ENCODE results near the gene ZC3H7A. TPM values are rescaled to one million over a fixed set of nuclear protein-coding genes. Genes with fewer than 3 reads are reported as not detected.
A peak's percentile ranks its signal among the peaks of the same experiment; 100 is the strongest.

ZC3H7A gene
- total and polyA plus RNA-seq, 2 of the 13 experiments (the other 11 are each of a cell fraction or from before 2014, with no cell fraction given) = 29.2 to 36.8 TPM

- Histone ChIP-seq H3K4me2 (ENCODE audit: low read depth, low read length) (no peak overlapping the region), H3K27me3 (ENCODE audit: control insufficient read depth in 1 of 2, insufficient read depth in 2 of 2, low read length in 2 of 2) (no peaks in the 10 kb centered on the region), H3K4me3 (replicated peaks in 1 of 3; ENCODE audit: insufficient read depth in 1 of 3, low read depth in 2 of 3, low read length in 3 of 3) (no peak overlapping the region), H3K36me3 (replicated peaks in 1 of 2; ENCODE audit: control insufficient read depth in 1 of 2, insufficient read depth in 2 of 2, low read length in 2 of 2) (peaks cover 22 to 76% of the 10 kb centered on the region in 2 experiments), H3K27ac (ENCODE audit: extremely low read length, insufficient read depth, low read length) (peak overlapping the region; percentile 28), H4K20me1 (ENCODE audit: insufficient read depth, low read length) (peaks cover 25% of the 10 kb centered on the region; the same call in 1 of the 2 replicates), H3K4me1 (ENCODE audit: insufficient read depth, low read length) (peaks cover 52% of the 10 kb centered on the region), H3K9ac (ENCODE audit: insufficient read depth, low read depth, low read length) (no peak overlapping the region), H3K79me2 (ENCODE audit: insufficient read depth, low read length) (peaks cover 7% of the 10 kb centered on the region), H3K9me3 (ENCODE audit: low read length) (no peaks in the 10 kb centered on the region), H2AFZ (ENCODE audit: low read length) (no peak overlapping the region)
- ATAC-seq = no peak
- intact Hi-C loops (cut with micrococcal nuclease; ENCODE audit: unreplicated experiment) = no loop called here
- TSS peak; percentile 23 for BruUV-seq (replicated peaks)
- ChIA-PET CTCF (ENCODE audit: low intra/inter-chr PET ratio, low total read pairs) (no interaction called here), POLR2A (interaction anchor here (0.5 to 2.2 kb wide), 3 partner anchors 24 to 78 kb away, joined by 3 to 9 read pairs (median 5); partner anchors contain the start of genes TXNDC11 and ZC3H7A)
- FAIRE-seq = no peak
- in situ Hi-C loops (cut with HindIII; ENCODE audit: extremely low pct_ligation_motif_present, low pct_unique_long_range_greater_than_20kb) = loop anchor here (10.0 kb wide), 1 partner anchor 324 kb away; no protein-coding TSS in a partner anchor
- TF ChIP-seq ZSCAN29 (CRISPR knock-in tag; conservative IDR thresholded peaks at IDR 0.05) = no peak
- no peak for TF ChIP-seq NR3C1 (CRISPR knock-in tag; IDR thresholded peaks at IDR 0.05)
- TF ChIP-seq, protein P1, sequence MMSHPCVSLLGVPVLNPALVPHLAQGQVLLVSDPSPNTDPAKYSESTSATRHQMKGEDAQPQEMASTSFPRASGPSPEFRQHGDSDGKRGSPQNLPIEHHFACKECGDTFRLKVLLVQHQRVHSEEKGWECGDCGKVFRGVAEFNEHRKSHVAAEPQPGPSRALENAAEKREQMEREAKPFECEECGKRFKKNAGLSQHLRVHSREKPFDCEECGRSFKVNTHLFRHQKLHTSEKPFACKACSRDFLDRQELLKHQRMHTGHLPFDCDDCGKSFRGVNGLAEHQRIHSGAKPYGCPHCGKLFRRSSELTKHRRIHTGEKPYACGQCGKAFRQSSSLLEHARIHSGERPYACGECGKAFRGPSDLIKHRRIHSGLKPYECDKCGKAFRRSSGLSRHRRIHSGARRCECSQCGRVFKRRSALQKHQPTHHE (CRISPR knock-in tag; IDR thresholded peaks at IDR 0.05; ENCODE audit: borderline replicate concordance) = no peak
- 0 out of 2 replicates have a peak, but pooled peaks have one; percentile 16 for TF ChIP-seq NCOR1 (IDR thresholded peaks at IDR 0.05; ENCODE audit: borderline replicate concordance, low read length)
- TF ChIP-seq, protein P2, sequence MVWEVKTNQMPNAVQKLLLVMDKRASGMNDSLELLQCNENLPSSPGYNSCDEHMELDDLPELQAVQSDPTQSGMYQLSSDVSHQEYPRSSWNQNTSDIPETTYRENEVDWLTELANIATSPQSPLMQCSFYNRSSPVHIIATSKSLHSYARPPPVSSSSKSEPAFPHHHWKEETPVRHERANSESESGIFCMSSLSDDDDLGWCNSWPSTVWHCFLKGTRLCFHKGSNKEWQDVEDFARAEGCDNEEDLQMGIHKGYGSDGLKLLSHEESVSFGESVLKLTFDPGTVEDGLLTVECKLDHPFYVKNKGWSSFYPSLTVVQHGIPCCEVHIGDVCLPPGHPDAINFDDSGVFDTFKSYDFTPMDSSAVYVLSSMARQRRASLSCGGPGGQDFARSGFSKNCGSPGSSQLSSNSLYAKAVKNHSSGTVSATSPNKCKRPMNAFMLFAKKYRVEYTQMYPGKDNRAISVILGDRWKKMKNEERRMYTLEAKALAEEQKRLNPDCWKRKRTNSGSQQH (CRISPR knock-in tag; IDR thresholded peaks at IDR 0.05; ENCODE audit: low read depth) = no peak
- no peak for TF ChIP-seq ZNF367 (CRISPR knock-in tag; IDR thresholded peaks at IDR 0.05; ENCODE audit: borderline replicate concordance)
- peak; percentile 50; the same call in 1 of the 2 replicates for TF ChIP-seq NFE2L2 (IDR thresholded peaks at IDR 0.05; ENCODE audit: low read length)
- TF ChIP-seq, protein P3, sequence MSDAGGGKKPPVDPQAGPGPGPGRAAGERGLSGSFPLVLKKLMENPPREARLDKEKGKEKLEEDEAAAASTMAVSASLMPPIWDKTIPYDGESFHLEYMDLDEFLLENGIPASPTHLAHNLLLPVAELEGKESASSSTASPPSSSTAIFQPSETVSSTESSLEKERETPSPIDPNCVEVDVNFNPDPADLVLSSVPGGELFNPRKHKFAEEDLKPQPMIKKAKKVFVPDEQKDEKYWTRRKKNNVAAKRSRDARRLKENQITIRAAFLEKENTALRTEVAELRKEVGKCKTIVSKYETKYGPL (CRISPR knock-in tag; IDR thresholded peaks at IDR 0.05) = no peak
- no peak for TF ChIP-seq MAFG (CRISPR knock-in tag; IDR thresholded peaks at IDR 0.05)
- TF ChIP-seq ZNF292 (CRISPR knock-in tag; IDR thresholded peaks at IDR 0.05; ENCODE audit: borderline replicate concordance, low read depth) = no peak
- no peak for TF ChIP-seq ZNF484 (CRISPR knock-in tag; IDR thresholded peaks at IDR 0.05; ENCODE audit: borderline replicate concordance, low read depth)
- peak; percentile 33; the same call in 1 of the 2 replicates for TF ChIP-seq POLR2AphosphoS2 (IDR thresholded peaks at IDR 0.05; ENCODE audit: low read depth, low read length)
- TF ChIP-seq ERF (CRISPR knock-in tag; IDR thresholded peaks at IDR 0.05) = no peak
- peak in 1 of 2 experiments; percentile 16; a peak in 1 of 4 replicates for TF ChIP-seq EP300 (IDR thresholded peaks at IDR 0.05; ENCODE audit: low read depth in 2 of 2, low read length in 2 of 2)
- TF ChIP-seq EP300 (CRISPR knock-in tag; IDR thresholded peaks at IDR 0.05; ENCODE audit: borderline replicate concordance) = no peak
- no peak for TF ChIP-seq TFDP1 (CRISPR knock-in tag; IDR thresholded peaks at IDR 0.05; ENCODE audit: borderline replicate concordance)
- no peak for TF ChIP-seq ZNF33A (CRISPR knock-in tag; IDR thresholded peaks at IDR 0.05; ENCODE audit: borderline replicate concordance)
- DNase-seq (ENCODE audit: low spot score) = peak; percentile 60
These were observed 77.9 kb downstream of the ZC3H7A start for GRCh38 chr16:11719171-11719570.

Measured in HepG2 (cell line).